ENCODE results near the gene MIPEP. TPM values are rescaled to one million over a fixed set of nuclear protein-coding genes. Genes with fewer than 3 reads are reported as not detected.

MIPEP gene
- total RNA-seq, 2 experiments from 2014 or later: 13.2 to 15.5 TPM

GRCh38 chr13:23822252-23822824, 66.9 kb downstream of the MIPEP start:
- Mint-ChIP-seq H3K27me3 (no peaks in the 10 kb centered on the region), H3K4me1 (peaks cover 3% of the 10 kb centered on the region), H3K9me3 (ENCODE audit: low read depth) (no peaks in the 10 kb centered on the region), H3K4me3 (no peak overlapping the region), H3K36me3 (ENCODE audit: low read depth) (peaks cover 40% of the 10 kb centered on the region), H3K27ac (no peak overlapping the region)
- ChIA-PET CTCF (interaction anchor here (0.7 kb wide), 1 partner anchor 298 kb away, joined by 3 read pairs; no protein-coding TSS in a partner anchor), POLR2A (no interaction called here)
- DNase-seq (no peak), ATAC-seq (no peak)
- intact Hi-C loops (cut with DNase I, micrococcal nuclease): no loop called here

- Mint-ChIP-seq H3K4me3 (no peak overlapping the region), H3K36me3 (ENCODE audit: low read depth) (peaks cover 32% of the 10 kb centered on the region), H3K4me1 (peaks cover 3% of the 10 kb centered on the region), H3K9me3 (ENCODE audit: low read depth) (no peaks in the 10 kb centered on the region), H3K27ac (no peak overlapping the region), H3K27me3 (no peaks in the 10 kb centered on the region)
- no peak for DNase-seq
- intact Hi-C loops (cut with DNase I, micrococcal nuclease): no loop called here
- ChIA-PET POLR2A (no interaction called here), CTCF (interaction anchor here (0.9 to 1.1 kb wide), 2 partner anchors 10 kb away, joined by 3 to 4 read pairs; no protein-coding TSS in a partner anchor)
- ATAC-seq: no peak
These were observed 68.7 kb downstream of the MIPEP start for GRCh38 chr13:23820530-23820929.

GRCh38 chr13:23817830-23818229, 71.4 kb downstream of the MIPEP start:
- H3K4me1 Mint-ChIP-seq: peaks cover 3% of the 10 kb centered on the region
- H3K9me3 Mint-ChIP-seq (ENCODE audit: low read depth): no peaks in the 10 kb centered on the region
- H3K27ac Mint-ChIP-seq: no peak overlapping the region
- DNase-seq (no peak), ATAC-seq (no peak)
- intact Hi-C loops (cut with DNase I, micrococcal nuclease): no loop called here
- peaks cover 10% of the 10 kb centered on the region for H3K36me3 Mint-ChIP-seq (ENCODE audit: low read depth)
- H3K4me3 Mint-ChIP-seq: no peak overlapping the region
- H3K27me3 Mint-ChIP-seq: no peaks in the 10 kb centered on the region
- CTCF ChIA-PET: interaction anchor here (0.8 kb wide), 1 partner anchor 76 kb away, joined by 3 read pairs; no protein-coding TSS in a partner anchor
- POLR2A ChIA-PET: no interaction called here

- CTCF ChIA-PET: interaction anchor here (0.6 kb wide), 1 partner anchor 109 kb away, joined by 3 read pairs; no protein-coding TSS in a partner anchor
- ATAC-seq: no peak
- H3K4me1 Mint-ChIP-seq: peaks cover 3% of the 10 kb centered on the region
- intact Hi-C loops (cut with DNase I, micrococcal nuclease): no loop called here
- DNase-seq: no peak
- H3K36me3 Mint-ChIP-seq (ENCODE audit: low read depth): peaks cover 3% of the 10 kb centered on the region
- no peaks in the 10 kb centered on the region for H3K27me3 Mint-ChIP-seq
- POLR2A ChIA-PET: no interaction called here
- H3K27ac Mint-ChIP-seq: no peak overlapping the region
- H3K4me3 Mint-ChIP-seq: no peak overlapping the region
- no peaks in the 10 kb centered on the region for H3K9me3 Mint-ChIP-seq (ENCODE audit: low read depth)
These were observed 72.1 kb downstream of the MIPEP start for GRCh38 chr13:23817136-23817535.

- ChIA-PET CTCF (no interaction called here), POLR2A (no interaction called here)
- Mint-ChIP-seq H3K4me3 (no peak overlapping the region), H3K36me3 (ENCODE audit: low read depth) (peaks cover 3% of the 10 kb centered on the region), H3K4me1 (peaks cover 3% of the 10 kb centered on the region), H3K27me3 (no peaks in the 10 kb centered on the region), H3K9me3 (ENCODE audit: low read depth) (no peaks in the 10 kb centered on the region), H3K27ac (no peak overlapping the region)
- no peak for DNase-seq
- intact Hi-C loops (cut with DNase I, micrococcal nuclease): no loop called here
- no peak for ATAC-seq
These were observed 75.6 kb downstream of the MIPEP start for GRCh38 chr13:23813635-23814034.

- no peak for ATAC-seq
- H3K27ac Mint-ChIP-seq: no peak overlapping the region
These were observed 77.7 kb downstream of the MIPEP start for GRCh38 chr13:23811366-23812062.

GRCh38 chr13:23810685-23811240, 78.4 kb downstream of the MIPEP start:
- H3K36me3 Mint-ChIP-seq (ENCODE audit: low read depth): peaks cover 7% of the 10 kb centered on the region
- no peaks in the 10 kb centered on the region for H3K27me3 Mint-ChIP-seq
- CTCF ChIA-PET: interaction anchor here (0.9 to 1.0 kb wide), 2 partner anchors 10 to 15 kb away, joined by 3 read pairs; no protein-coding TSS in a partner anchor
- intact Hi-C loops (cut with DNase I, micrococcal nuclease): no loop called here
- ATAC-seq (no peak), DNase-seq (no peak)
- H3K27ac Mint-ChIP-seq: no peak overlapping the region
- POLR2A ChIA-PET: no interaction called here
- H3K4me1 Mint-ChIP-seq: no peaks in the 10 kb centered on the region
- no peak overlapping the region for H3K4me3 Mint-ChIP-seq
- H3K9me3 Mint-ChIP-seq (ENCODE audit: low read depth): no peaks in the 10 kb centered on the region

More at GRCh38 chr13:23811366-23812062, 77.7 kb downstream of the MIPEP start:
- POLR2A ChIA-PET: no interaction called here
- CTCF ChIA-PET: no interaction called here
- intact Hi-C loops (cut with DNase I, micrococcal nuclease): no loop called here
- Mint-ChIP-seq H3K4me1 (no peaks in the 10 kb centered on the region), H3K27me3 (no peaks in the 10 kb centered on the region), H3K4me3 (no peak overlapping the region), H3K36me3 (ENCODE audit: low read depth) (peaks cover 7% of the 10 kb centered on the region), H3K9me3 (ENCODE audit: low read depth) (no peaks in the 10 kb centered on the region)
- DNase-seq: no peak

- H3K9me3 Mint-ChIP-seq (ENCODE audit: low read depth): no peaks in the 10 kb centered on the region
- no peaks in the 10 kb centered on the region for H3K4me1 Mint-ChIP-seq
- peaks cover 13% of the 10 kb centered on the region for H3K36me3 Mint-ChIP-seq (ENCODE audit: low read depth)
- H3K27ac Mint-ChIP-seq: no peak overlapping the region
- ATAC-seq (no peak), DNase-seq (no peak)
- no peak overlapping the region for H3K4me3 Mint-ChIP-seq
- ChIA-PET POLR2A (no interaction called here), CTCF (interaction anchor here (0.7 kb wide), 1 partner anchor 515 kb away, joined by 3 read pairs; no protein-coding TSS in a partner anchor)
- no peaks in the 10 kb centered on the region for H3K27me3 Mint-ChIP-seq
- intact Hi-C loops (cut with DNase I, micrococcal nuclease): no loop called here
These were observed 80.4 kb downstream of the MIPEP start for GRCh38 chr13:23808803-23809202.

GRCh38 chr13:23806874-23807526, 82.2 kb downstream of the MIPEP start:
- intact Hi-C loops (cut with DNase I, micrococcal nuclease): no loop called here
- Mint-ChIP-seq H3K4me3 (no peak overlapping the region), H3K36me3 (ENCODE audit: low read depth) (peaks cover 23% of the 10 kb centered on the region), H3K4me1 (no peaks in the 10 kb centered on the region), H3K27ac (no peak overlapping the region), H3K9me3 (ENCODE audit: low read depth) (no peaks in the 10 kb centered on the region), H3K27me3 (no peaks in the 10 kb centered on the region)
- DNase-seq: no peak
- ChIA-PET CTCF (no interaction called here), POLR2A (no interaction called here)
- no peak for ATAC-seq

- CTCF ChIA-PET: interaction anchor here (1.0 kb wide), 1 partner anchor 40 kb away, joined by 4 read pairs; no protein-coding TSS in a partner anchor
- no peak for DNase-seq
- no peak overlapping the region for H3K4me3 Mint-ChIP-seq
These were observed 83.4 kb downstream of the MIPEP start for GRCh38 chr13:23805821-23806220.

GRCh38 chr13:23805122-23805521, 84.1 kb downstream of the MIPEP start:
- ChIA-PET POLR2A (no interaction called here), CTCF (interaction anchor here (1.0 kb wide), 1 partner anchor 41 kb away, joined by 4 read pairs; no protein-coding TSS in a partner anchor)
- DNase-seq: no peak
- H3K27me3 Mint-ChIP-seq: no peaks in the 10 kb centered on the region
- peaks cover 27% of the 10 kb centered on the region for H3K36me3 Mint-ChIP-seq (ENCODE audit: low read depth)
- ATAC-seq: no peak
- no peaks in the 10 kb centered on the region for H3K9me3 Mint-ChIP-seq (ENCODE audit: low read depth)
- no peak overlapping the region for H3K4me3 Mint-ChIP-seq
- intact Hi-C loops (cut with DNase I, micrococcal nuclease): no loop called here
- H3K27ac Mint-ChIP-seq: no peak overlapping the region
- H3K4me1 Mint-ChIP-seq: peaks cover 9% of the 10 kb centered on the region

More at GRCh38 chr13:23805821-23806220, 83.4 kb downstream of the MIPEP start:
- H3K9me3 Mint-ChIP-seq (ENCODE audit: low read depth): no peaks in the 10 kb centered on the region
- no peak overlapping the region for H3K27ac Mint-ChIP-seq
- H3K27me3 Mint-ChIP-seq: no peaks in the 10 kb centered on the region
- no peak for ATAC-seq
- intact Hi-C loops (cut with DNase I, micrococcal nuclease): no loop called here
- peaks cover 4% of the 10 kb centered on the region for H3K4me1 Mint-ChIP-seq
- POLR2A ChIA-PET: no interaction called here
- H3K36me3 Mint-ChIP-seq (ENCODE audit: low read depth): peaks cover 27% of the 10 kb centered on the region
